Measurements from ENCODE around the gene BNIPL.

BNIPL gene, protein sequence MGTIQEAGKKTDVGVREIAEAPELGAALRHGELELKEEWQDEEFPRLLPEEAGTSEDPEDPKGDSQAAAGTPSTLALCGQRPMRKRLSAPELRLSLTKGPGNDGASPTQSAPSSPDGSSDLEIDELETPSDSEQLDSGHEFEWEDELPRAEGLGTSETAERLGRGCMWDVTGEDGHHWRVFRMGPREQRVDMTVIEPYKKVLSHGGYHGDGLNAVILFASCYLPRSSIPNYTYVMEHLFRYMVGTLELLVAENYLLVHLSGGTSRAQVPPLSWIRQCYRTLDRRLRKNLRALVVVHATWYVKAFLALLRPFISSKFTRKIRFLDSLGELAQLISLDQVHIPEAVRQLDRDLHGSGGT

DNA sequence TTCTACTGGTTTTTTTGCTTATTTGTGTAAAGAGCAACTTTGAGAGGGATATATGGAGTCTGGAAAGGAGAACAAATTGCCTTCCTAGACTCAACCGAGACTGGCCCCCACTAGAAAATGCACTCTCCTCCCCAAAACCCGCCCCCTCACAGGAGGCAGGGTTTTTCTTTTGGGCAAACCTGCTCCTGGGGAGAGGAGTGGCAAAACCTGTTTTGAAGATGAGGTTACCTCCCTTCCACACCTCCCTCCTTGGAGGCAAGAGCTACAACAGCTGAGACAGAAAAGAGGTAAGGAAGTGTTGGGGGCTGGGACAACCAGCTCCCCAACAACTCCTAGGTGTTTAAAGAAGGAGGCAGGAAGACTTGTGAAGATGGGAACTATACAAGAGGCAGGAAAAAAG lies at the start of gene BNIPL:
Gene BNIPL, plus strand, starts transcription at position 231 of the 400 bp plus-strand sequence. Its CDS starts 140 bp downstream, at position 371.
- Histone ChIP-seq H3K4me1 (ENCODE audit: low read length) (no peaks in the 10 kb centered on the region), H3K36me3 (replicated peaks; ENCODE audit: low read depth, low read length) (peaks cover 4% of the 10 kb centered on the region), H3K4me2 (ENCODE audit: low read length) (no peak within 1 kb of the TSS), H3K27ac (ENCODE audit: low read length) (no peak within 1 kb of the TSS), H2AFZ (ENCODE audit: low read depth, low read length) (no peak within 1 kb of the TSS), H3K9me3 (ENCODE audit: insufficient read depth, low read length) (no peaks in the 10 kb centered on the region), H3K79me2 (ENCODE audit: low read length) (no peaks in the 10 kb centered on the region), H3K9ac (ENCODE audit: low read length) (no peak within 1 kb of the TSS), H3K4me3 (ENCODE audit: low read length) (no peak within 1 kb of the TSS), H3K27me3 (ENCODE audit: low read depth, low read length) (no peaks in the 10 kb centered on the region), H4K20me1 (ENCODE audit: insufficient read depth, low read length) (no peaks in the 10 kb centered on the region)
- no peak for TF ChIP-seq EZH2phosphoT487 (IDR thresholded peaks at IDR 0.05; ENCODE audit: low read depth)
- TF ChIP-seq, protein P1, sequence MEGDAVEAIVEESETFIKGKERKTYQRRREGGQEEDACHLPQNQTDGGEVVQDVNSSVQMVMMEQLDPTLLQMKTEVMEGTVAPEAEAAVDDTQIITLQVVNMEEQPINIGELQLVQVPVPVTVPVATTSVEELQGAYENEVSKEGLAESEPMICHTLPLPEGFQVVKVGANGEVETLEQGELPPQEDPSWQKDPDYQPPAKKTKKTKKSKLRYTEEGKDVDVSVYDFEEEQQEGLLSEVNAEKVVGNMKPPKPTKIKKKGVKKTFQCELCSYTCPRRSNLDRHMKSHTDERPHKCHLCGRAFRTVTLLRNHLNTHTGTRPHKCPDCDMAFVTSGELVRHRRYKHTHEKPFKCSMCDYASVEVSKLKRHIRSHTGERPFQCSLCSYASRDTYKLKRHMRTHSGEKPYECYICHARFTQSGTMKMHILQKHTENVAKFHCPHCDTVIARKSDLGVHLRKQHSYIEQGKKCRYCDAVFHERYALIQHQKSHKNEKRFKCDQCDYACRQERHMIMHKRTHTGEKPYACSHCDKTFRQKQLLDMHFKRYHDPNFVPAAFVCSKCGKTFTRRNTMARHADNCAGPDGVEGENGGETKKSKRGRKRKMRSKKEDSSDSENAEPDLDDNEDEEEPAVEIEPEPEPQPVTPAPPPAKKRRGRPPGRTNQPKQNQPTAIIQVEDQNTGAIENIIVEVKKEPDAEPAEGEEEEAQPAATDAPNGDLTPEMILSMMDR (IDR thresholded peaks at IDR 0.05; ENCODE audit: low read depth, low read length) = no peak

DNA sequence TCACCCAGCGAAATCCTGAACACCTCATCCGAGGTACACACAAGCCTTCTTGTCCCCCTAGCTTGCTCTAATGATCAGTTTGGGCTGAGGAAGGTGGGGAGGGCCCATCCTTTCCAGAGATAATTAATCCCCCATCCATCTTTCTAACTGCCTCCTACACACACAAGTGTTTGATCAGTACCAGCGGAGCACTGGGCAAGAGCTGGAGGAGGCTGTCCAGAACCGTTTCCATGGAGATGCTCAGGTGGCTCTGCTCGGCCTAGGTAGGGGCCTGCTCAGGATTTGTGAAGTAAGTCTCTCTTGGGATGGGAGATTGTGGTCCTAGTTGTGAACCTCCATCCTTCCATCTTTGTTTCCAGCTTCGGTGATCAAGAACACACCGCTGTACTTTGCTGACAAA lies 48.5 kb upstream of the BNIPL start:
- Histone ChIP-seq H3K27ac (ENCODE audit: low read length) (no peak overlapping the region), H3K79me2 (ENCODE audit: low read length) (no peaks in the 10 kb centered on the region), H3K4me1 (ENCODE audit: low read length) (no peaks in the 10 kb centered on the region), H4K20me1 (ENCODE audit: insufficient read depth, low read length) (no peaks in the 10 kb centered on the region), H3K9me3 (ENCODE audit: insufficient read depth, low read length) (no peaks in the 10 kb centered on the region), H3K4me3 (ENCODE audit: low read length) (no peak overlapping the region), H3K27me3 (ENCODE audit: low read depth, low read length) (no peaks in the 10 kb centered on the region), H3K4me2 (ENCODE audit: low read length) (no peak overlapping the region), H3K9ac (ENCODE audit: low read length) (no peak overlapping the region), H3K36me3 (replicated peaks; ENCODE audit: low read depth, low read length) (no peaks in the 10 kb centered on the region), H2AFZ (ENCODE audit: low read depth, low read length) (no peak overlapping the region)
- TF ChIP-seq EZH2phosphoT487 (IDR thresholded peaks at IDR 0.05; ENCODE audit: low read depth) = no peak
- TF ChIP-seq, protein P1 (IDR thresholded peaks at IDR 0.05; ENCODE audit: low read depth, low read length) = no peak

DNA sequence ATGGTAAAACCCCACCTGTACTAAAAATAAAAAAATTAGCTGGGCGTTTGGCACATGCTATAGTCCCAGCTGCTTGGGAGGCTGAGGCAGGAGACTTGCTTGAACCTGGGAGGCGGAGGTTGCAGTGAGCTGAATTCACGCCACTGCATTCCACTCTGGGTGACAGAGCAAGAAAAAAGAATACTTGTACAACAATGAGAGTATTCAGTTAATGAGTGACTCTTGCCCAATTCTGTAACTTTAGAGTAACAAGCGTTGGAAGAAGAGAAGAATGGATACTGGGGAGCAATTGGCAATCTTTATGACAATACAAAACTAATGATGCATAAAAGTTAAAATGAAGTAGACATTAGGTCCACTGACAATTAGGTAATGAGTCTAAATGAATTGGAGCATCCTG lies 43.8 kb upstream of the BNIPL start:
- Histone ChIP-seq H3K27me3 (ENCODE audit: low read depth, low read length) (no peaks in the 10 kb centered on the region), H3K4me3 (ENCODE audit: low read length) (no peak overlapping the region), H3K4me2 (ENCODE audit: low read length) (no peak overlapping the region), H2AFZ (ENCODE audit: low read depth, low read length) (no peak overlapping the region), H3K27ac (ENCODE audit: low read length) (no peak overlapping the region), H3K9ac (ENCODE audit: low read length) (no peak overlapping the region), H3K79me2 (ENCODE audit: low read length) (no peaks in the 10 kb centered on the region), H3K9me3 (ENCODE audit: insufficient read depth, low read length) (no peaks in the 10 kb centered on the region), H4K20me1 (ENCODE audit: insufficient read depth, low read length) (no peaks in the 10 kb centered on the region), H3K36me3 (replicated peaks; ENCODE audit: low read depth, low read length) (no peaks in the 10 kb centered on the region), H3K4me1 (ENCODE audit: low read length) (0 out of 2 replicates have a peak, but pooled peaks cover 3% of the 10 kb centered on the region)
- TF ChIP-seq, protein P1 (IDR thresholded peaks at IDR 0.05; ENCODE audit: low read depth, low read length) = no peak
- TF ChIP-seq EZH2phosphoT487 (IDR thresholded peaks at IDR 0.05; ENCODE audit: low read depth) = no peak

DNA sequence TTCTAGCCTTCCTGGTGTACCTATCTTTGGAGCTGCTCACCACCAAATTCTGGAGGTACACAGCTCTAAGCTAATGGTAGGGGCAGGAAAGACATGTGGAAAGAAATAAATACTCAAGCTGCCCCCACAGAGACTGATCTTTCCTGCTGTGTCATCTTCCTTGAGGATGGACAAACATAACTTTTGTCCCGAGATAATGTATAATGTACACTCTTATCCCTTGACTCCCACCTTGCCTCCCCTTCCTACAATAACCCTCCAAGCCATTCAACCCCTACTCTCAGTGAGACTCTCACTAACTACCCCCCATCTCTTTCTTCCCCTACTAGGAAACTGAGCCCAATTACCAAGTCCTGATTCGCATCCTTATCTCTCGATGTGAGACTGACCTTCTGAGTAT lies 42.1 kb upstream of the BNIPL start:
- no peak overlapping the region for H2AFZ ChIP-seq (ENCODE audit: low read depth, low read length)
- H3K27me3 ChIP-seq (ENCODE audit: low read depth, low read length) = no peaks in the 10 kb centered on the region
- H3K27ac ChIP-seq (ENCODE audit: low read length) = no peak overlapping the region
- H3K79me2 ChIP-seq (ENCODE audit: low read length) = no peaks in the 10 kb centered on the region
- 0 out of 2 replicates have a peak, but pooled peaks cover 3% of the 10 kb centered on the region for H3K4me1 ChIP-seq (ENCODE audit: low read length)
- no peaks in the 10 kb centered on the region for H3K36me3 ChIP-seq (replicated peaks; ENCODE audit: low read depth, low read length)
- no peak overlapping the region for H3K9ac ChIP-seq (ENCODE audit: low read length)
- no peak for TF ChIP-seq EZH2phosphoT487 (IDR thresholded peaks at IDR 0.05; ENCODE audit: low read depth)
- TF ChIP-seq, protein P1 (IDR thresholded peaks at IDR 0.05; ENCODE audit: low read depth, low read length) = no peak
- no peak overlapping the region for H3K4me2 ChIP-seq (ENCODE audit: low read length)
- no peaks in the 10 kb centered on the region for H4K20me1 ChIP-seq (ENCODE audit: insufficient read depth, low read length)
- no peak overlapping the region for H3K4me3 ChIP-seq (ENCODE audit: low read length)
- no peaks in the 10 kb centered on the region for H3K9me3 ChIP-seq (ENCODE audit: insufficient read depth, low read length)
